Endothelial cell of umbilical vein (primary cell): Measurements from ENCODE around the gene ZNF100. TPM values are rescaled to one million over a fixed set of nuclear protein-coding genes. Genes with fewer than 3 reads are reported as not detected.

ENCODE experiments used
- BruUV-seq: library from RNA; stranded (reverse); fragments of 400-500 nt; replicated peaks from 2 replicates; lab custom pipeline; 2021; lab: Mats Ljungman, UMichigan
- CTCF ChIA-PET: fragments of 300-600, 350-600 bp; sonication (Branson Sonifier 250); formaldehyde crosslinking; loops from one replicate; lab custom pipeline; 2021; ENCODE audit warnings: antibody characterized with exemption, inconsistent platforms; lab: Charles Lee
- POLR2A ChIA-PET: fragments of 300-600, 350-600 bp; sonication (Branson Sonifier 250); formaldehyde crosslinking; loops from one replicate; lab custom pipeline; 2021; ENCODE audit warnings: antibody characterized with exemption, inconsistent platforms; lab: Charles Lee
- DNase-seq: peaks from one replicate; pipeline ENCODE4 v3.0.0-alpha.2; 2011; ENCODE audit warnings: low read depth, low spot score
- FAIRE-seq: peaks from 2 replicates; lab custom pipeline; 2011; peaks lifted over from hg19 to GRCh38; lab: Jason Lieb, UNC
- H2AFZ ChIP-seq: 2 replicates; pipeline ENCODE4 v1.6.0; 2012; ENCODE audit warnings: low read depth, low read length, control low read depth, inconsistent platforms
- H3K27ac ChIP-seq: 2 replicates; pipeline ENCODE4 v1.5.1; 2011; ENCODE audit warnings: low read depth, mild to moderate bottlenecking, control low read depth, low read length, moderate library complexity; ENCODE audit not compliant: insufficient read depth
- H3K27me3 ChIP-seq, 2 experiments: 2 replicates each; pipeline versions ENCODE4 v1.6.0 to v1.6.1; 2011; ENCODE audit warnings: low read length in 2 of 2, mixed read lengths in 1 of 2; ENCODE audit not compliant: control insufficient read depth in 2 of 2, insufficient read depth in 2 of 2
- H3K36me3 ChIP-seq, 2 experiments: 2 replicates in 1 of 2; 3 replicates in 1 of 2; pipeline ENCODE4 v1.5.1; 2011; ENCODE audit warnings: low read length in 2 of 2, mild to moderate bottlenecking in 1 of 2, moderate library complexity in 1 of 2; ENCODE audit not compliant: control insufficient read depth in 2 of 2, insufficient read depth in 2 of 2; ENCODE audit errors: extremely low read depth in 1 of 2
- H3K4me1 ChIP-seq: 3 replicates; pipeline ENCODE4 v1.5.1; 2011; ENCODE audit warnings: mild to moderate bottlenecking, low read length; ENCODE audit not compliant: control insufficient read depth, insufficient read depth; ENCODE audit errors: extremely low read depth
- H3K4me2 ChIP-seq: 2 replicates; pipeline ENCODE4 v1.6.1; 2011; ENCODE audit warnings: low read length, control low read depth, mixed read lengths; ENCODE audit not compliant: insufficient read depth
- H3K4me3 ChIP-seq, 3 experiments: fragments of 200-600 bp in 1 of 3; sonication (generic), shearing (Covaris generic) in 1 of 3; replicated peaks in 1 of 3; 2 replicates each; pipeline ENCODE4 v1.5.1; 2011 to 2016; ENCODE audit warnings: control low read depth in 3 of 3, low read length in 3 of 3, mild to moderate bottlenecking in 2 of 3, inconsistent platforms in 1 of 3, low read depth in 1 of 3, moderate library complexity in 1 of 3; ENCODE audit not compliant: insufficient read depth in 1 of 3
- H3K79me2 ChIP-seq: 2 replicates; pipeline ENCODE4 v1.6.0; 2012; ENCODE audit warnings: low read length, inconsistent platforms; ENCODE audit not compliant: control insufficient read depth, insufficient read depth
- H3K9ac ChIP-seq: replicated peaks from 2 replicates; pipeline ENCODE3; 2011; ENCODE audit warnings: low read length, control low read depth; ENCODE audit not compliant: insufficient read depth; ENCODE audit errors: extremely low read depth
- H3K9me1 ChIP-seq: replicated peaks from 3 replicates; pipeline ENCODE4 v1.6.0; 2011; ENCODE audit warnings: mild to moderate bottlenecking, low read length; ENCODE audit not compliant: control insufficient read depth, insufficient read depth; ENCODE audit errors: extremely low read depth
- H3K9me3 ChIP-seq: replicated peaks from 2 replicates; pipeline ENCODE4 v1.5.1; 2012; ENCODE audit warnings: low read length, inconsistent platforms; ENCODE audit not compliant: control insufficient read depth, insufficient read depth
- H4K20me1 ChIP-seq: replicated peaks from 2 replicates; pipeline ENCODE3; 2011; ENCODE audit warnings: mild to moderate bottlenecking, low read length; ENCODE audit not compliant: control insufficient read depth, insufficient read depth; ENCODE audit errors: extremely low read depth
- CTCF ChIP-seq, 2 donors: IDR thresholded peaks; 1 replicate in 1 of 2; 2 replicates in 1 of 2; pipeline ENCODE4 v1.5.1; 2011; ENCODE audit warnings: low read length in 2 of 2, mild to moderate bottlenecking in 2 of 2, moderate library complexity in 2 of 2, control low read depth in 1 of 2, inconsistent platforms in 1 of 2, low read depth in 1 of 2; ENCODE audit not compliant: insufficient read depth in 1 of 2; ENCODE audit errors: extremely low read depth in 1 of 2
- EZH2 ChIP-seq: IDR thresholded peaks from 2 replicates; pipeline ENCODE4 v1.6.1; 2012; ENCODE audit warnings: borderline replicate concordance, low read depth, mild to moderate bottlenecking, moderate library complexity, low read length, inconsistent platforms; ENCODE audit not compliant: severe bottlenecking
- FOS ChIP-seq: IDR thresholded peaks from 2 replicates; pipeline ENCODE4 v1.6.1; 2011; ENCODE audit warnings: mild to moderate bottlenecking, low read length, moderate library complexity, borderline replicate concordance; ENCODE audit not compliant: insufficient read depth
- GATA2 ChIP-seq: IDR thresholded peaks from 2 replicates; pipeline ENCODE4 v1.7.0; 2011; ENCODE audit warnings: low read depth, mild to moderate bottlenecking, moderate library complexity, mixed read lengths, low read length; ENCODE audit not compliant: insufficient read length, insufficient read depth
- JUN ChIP-seq: IDR thresholded peaks from 2 replicates; pipeline ENCODE4 v1.6.1; 2011; ENCODE audit warnings: borderline replicate concordance, low read depth; ENCODE audit not compliant: insufficient read length, insufficient read depth
- MAX ChIP-seq: IDR thresholded peaks from 2 replicates; pipeline ENCODE4 v1.6.1; 2011; ENCODE audit not compliant: insufficient read depth, insufficient read length
- MYC ChIP-seq: IDR thresholded peaks from one replicate; pipeline ENCODE4 v1.6.1; 2011; ENCODE audit warnings: mild to moderate bottlenecking, low read depth, low read length
- POLR2A ChIP-seq: IDR thresholded peaks from 2 replicates; pipeline ENCODE4 v1.6.1; 2012; ENCODE audit warnings: low read depth, mild to moderate bottlenecking, control low read depth, low read length
- POLR2AphosphoS5 ChIP-seq: IDR thresholded peaks from 2 replicates; pipeline ENCODE4 v1.6.1; 2012; ENCODE audit warnings: low read depth, mild to moderate bottlenecking, control low read depth, low read length, moderate library complexity; ENCODE audit not compliant: insufficient read depth
- dilution Hi-C: fragments of 300-500 bp; cut with MboI; formaldehyde crosslinking; loops from one replicate; pipeline ENCODE4 v1.15.0; 2019; ENCODE audit warnings: low sequenced_read_pairs; ENCODE audit not compliant: extremely low pct_ligation_motif_present
- intact Hi-C: fragments of 100-400 bp; cut with micrococcal nuclease; formaldehyde crosslinking; loops from one replicate; pipeline ENCODE4 v1.10.0; 2022
- polyA plus RNA-seq, 4 experiments: library from polyadenylated mRNA; depleted of rRNA in 3 of 4; stranded (reverse) in 3 of 4; unstranded in 1 of 4; fragments of >200 nt; gene quantifications; 2 replicates each; pipeline versions ENCODE4 v1.2.1 to v1.2.3, GENCODE V29; 2011 to 2012; ENCODE audit warnings: missing spikeins in 1 of 4
- total RNA-seq: library from RNA; stranded (reverse); gene quantifications from 2 replicates; pipeline ENCODE4 v1.2.3, GENCODE V29; 2021

The ZNF100 gene
- total and polyA plus RNA-seq, 2 donors (not counting 3 experiments of a cell fraction or from before 2014, with no cell fraction given) = 1.8 to 12.7 TPM

- H3K9me3 ChIP-seq = no peaks in the 10 kb centered on the region
- ChIA-PET CTCF (no interaction called here), POLR2A (no interaction called here)
- no TSS peak for BruUV-seq
- no peaks in the 10 kb centered on the region for H3K4me1 ChIP-seq
- intact Hi-C loops (no loop called here), dilution Hi-C loops (no loop called here)
- H3K36me3 ChIP-seq = peaks cover 3 to 4% of the 10 kb centered on the region in 2 experiments
- H2AFZ ChIP-seq = no peak overlapping the region
- H3K4me2 ChIP-seq = no peak overlapping the region
- no peak overlapping the region for H3K27ac ChIP-seq
- no peak overlapping the region for H3K4me3 ChIP-seq
- DNase-seq (no peak), FAIRE-seq (no peak)
- TF ChIP-seq FOS (no peak), MAX (no peak)
- H3K9ac ChIP-seq = no peak overlapping the region
- no peaks in the 10 kb centered on the region for H3K9me1 ChIP-seq
- no peaks in the 10 kb centered on the region for H3K27me3 ChIP-seq
- peaks cover 16% of the 10 kb centered on the region for H3K79me2 ChIP-seq
- no peaks in the 10 kb centered on the region for H4K20me1 ChIP-seq
Measured at GRCh38 chr19:21751384-21751783, 16.0 kb downstream of the ZNF100 start.

- no peak overlapping the region for H3K4me3 ChIP-seq
- CTCF ChIA-PET = no interaction called here
- no peak for FAIRE-seq
Measured at GRCh38 chr19:21750586-21751128, 16.7 kb downstream of the ZNF100 start.

More at GRCh38 chr19:21750586-21751128, 16.7 kb downstream of the ZNF100 start:
- H3K27me3 ChIP-seq = no peaks in the 10 kb centered on the region
- H3K27ac ChIP-seq = no peak overlapping the region
- no peaks in the 10 kb centered on the region for H3K9me1 ChIP-seq
- POLR2A ChIA-PET = no interaction called here
- H3K9me3 ChIP-seq = no peaks in the 10 kb centered on the region
- intact Hi-C loops (no loop called here), dilution Hi-C loops (no loop called here)
- H3K4me2 ChIP-seq = no peak overlapping the region
- no peak overlapping the region for H2AFZ ChIP-seq
- no peak overlapping the region for H3K9ac ChIP-seq
- TF ChIP-seq POLR2A = no peak
- TF ChIP-seq GATA2 = no peak
- no peak for TF ChIP-seq FOS
- TF ChIP-seq CTCF (IDR thresholded peaks at IDR 0.05; ENCODE audit: extremely low read depth in 1 of 2, insufficient read depth in 1 of 2, low read depth in 1 of 2, low read length in 2 of 2) = no peak
- no peak for TF ChIP-seq POLR2AphosphoS5
- TF ChIP-seq MAX = no peak
- TF ChIP-seq EZH2 = no peak
- TF ChIP-seq MYC = no peak
- TF ChIP-seq JUN = no peak
- H3K4me1 ChIP-seq = no peaks in the 10 kb centered on the region
- H3K36me3 ChIP-seq = peaks cover 3 to 4% of the 10 kb centered on the region in 2 experiments
- BruUV-seq = no TSS peak
- no peak for DNase-seq
- peaks cover 14% of the 10 kb centered on the region for H3K79me2 ChIP-seq
- no peaks in the 10 kb centered on the region for H4K20me1 ChIP-seq
